Testis (tissue), 3 donors: ENCODE data around the gene HEXIM1. TPM values are rescaled to one million over a fixed set of nuclear protein-coding genes. Genes with fewer than 3 reads are reported as not detected.

Experiments
- DNase-seq: peaks from one replicate; pipeline ENCODE4 v3.0.0-alpha.2; 2019
- H3K27ac ChIP-seq, 2 donors: fragments of 200-600 bp; sonication (generic); one replicate each; pipeline ENCODE4 v1.5.1; 2019
- H3K27me3 ChIP-seq: fragments of 200-600 bp; sonication (generic); one replicate; pipeline ENCODE4 v1.5.1; 2019
- H3K36me3 ChIP-seq: fragments of 200-600 bp; sonication (generic); one replicate; pipeline ENCODE4 v1.5.1; 2017; ENCODE audit warnings: low read depth; ENCODE audit errors: missing control alignments
- H3K4me1 ChIP-seq: fragments of 200-600 bp; sonication (generic); one replicate; pipeline ENCODE4 v1.5.1; 2019
- H3K4me3 ChIP-seq, 2 donors: fragments of 200-600 bp; sonication (generic); one replicate each; pipeline ENCODE4 v1.5.1; 2017 to 2019
- H3K9me3 ChIP-seq: fragments of 200-600 bp; sonication (generic); one replicate; pipeline ENCODE4 v1.5.1; 2017
- POLR2A ChIP-seq: fragments of 450-650 bp; IDR thresholded peaks from one replicate; pipeline ENCODE4 v1.6.1; 2017; ENCODE audit warnings: antibody characterized with exemption, mild to moderate bottlenecking, moderate library complexity
- WGBS, 2 donors: methylation state at CpG; one replicate each; pipeline ENCODE4 v1.1.5; 2018; 5-methylcytosine and 5-hydroxymethylcytosine counted together
- intact Hi-C: fragments of 100-400 bp; cut with DNase I; formaldehyde crosslinking; loops from one replicate; pipeline ENCODE4 v1.15.1; 2023; ENCODE audit warnings: low total_unique reads
- polyA plus RNA-seq: library from polyadenylated mRNA; stranded (reverse); fragments of 350-450 nt; fragmentation: Illumina TruSeq; extraction: RNeasy Lipid Tissue Mini Kit (QIAGEN cat#74804); gene quantifications from one replicate; pipeline ENCODE4 v1.2.3, GENCODE V29; 2014; ENCODE audit warnings: low read depth, low replicate concordance; ENCODE audit not compliant: insufficient read depth
- total RNA-seq, 2 donors: library from RNA; depleted of rRNA; stranded (reverse); fragments of >200 nt; gene quantifications; one replicate each; pipeline ENCODE4 v1.2.3, GENCODE V29; 2016
- TF ChIP-seq, protein P1 (sequence below), 3 experiments: fragments of 450-650 bp in 2 of 3; fragments of 200-600 bp in 1 of 3; sonication (generic) in 1 of 3; IDR thresholded peaks; one replicate each; pipeline ENCODE4 v1.5.1; 2016 to 2019; ENCODE audit warnings: antibody characterized with exemption in 3 of 3, mild to moderate bottlenecking in 2 of 3, moderate library complexity in 1 of 3

The HEXIM1 gene
- total and polyA plus RNA-seq, 3 donors from 2014 or later: 38.8 to 68.8 (median 51.8) TPM

DNA sequence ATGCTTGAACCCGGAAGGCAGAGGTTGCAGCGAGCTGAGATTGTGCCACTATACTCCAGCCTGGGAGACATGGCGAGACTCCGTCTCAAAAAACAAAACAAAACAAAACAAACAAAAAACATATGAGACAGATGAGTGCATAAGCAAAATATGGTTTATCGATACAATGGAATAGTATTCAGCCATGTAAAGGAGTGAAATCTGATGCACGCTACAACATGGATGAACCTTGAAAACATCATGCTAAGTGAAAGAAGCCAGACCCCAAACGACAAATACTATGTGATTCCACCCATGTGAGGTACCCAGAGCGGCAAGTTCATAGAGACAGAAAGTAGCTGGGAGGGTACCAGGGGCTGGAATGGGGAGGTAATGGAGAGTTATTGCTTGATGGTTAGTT lies 22.8 kb upstream of the HEXIM1 start:
- H3K27ac ChIP-seq: no peak overlapping the region
- intact Hi-C loops: loop anchor here (10.0 kb wide), 1 partner anchor 351 kb away; no protein-coding TSS in a partner anchor
- 92 to 96% methylated on average over 8 of the region's 8 CpGs for WGBS, 2 donors
- DNase-seq: no peak
- H3K36me3 ChIP-seq: no peaks in the 10 kb centered on the region
- no peaks in the 10 kb centered on the region for H3K27me3 ChIP-seq
- H3K4me3 ChIP-seq: no peak overlapping the region
- H3K9me3 ChIP-seq: no peaks in the 10 kb centered on the region
- TF ChIP-seq, protein P1, sequence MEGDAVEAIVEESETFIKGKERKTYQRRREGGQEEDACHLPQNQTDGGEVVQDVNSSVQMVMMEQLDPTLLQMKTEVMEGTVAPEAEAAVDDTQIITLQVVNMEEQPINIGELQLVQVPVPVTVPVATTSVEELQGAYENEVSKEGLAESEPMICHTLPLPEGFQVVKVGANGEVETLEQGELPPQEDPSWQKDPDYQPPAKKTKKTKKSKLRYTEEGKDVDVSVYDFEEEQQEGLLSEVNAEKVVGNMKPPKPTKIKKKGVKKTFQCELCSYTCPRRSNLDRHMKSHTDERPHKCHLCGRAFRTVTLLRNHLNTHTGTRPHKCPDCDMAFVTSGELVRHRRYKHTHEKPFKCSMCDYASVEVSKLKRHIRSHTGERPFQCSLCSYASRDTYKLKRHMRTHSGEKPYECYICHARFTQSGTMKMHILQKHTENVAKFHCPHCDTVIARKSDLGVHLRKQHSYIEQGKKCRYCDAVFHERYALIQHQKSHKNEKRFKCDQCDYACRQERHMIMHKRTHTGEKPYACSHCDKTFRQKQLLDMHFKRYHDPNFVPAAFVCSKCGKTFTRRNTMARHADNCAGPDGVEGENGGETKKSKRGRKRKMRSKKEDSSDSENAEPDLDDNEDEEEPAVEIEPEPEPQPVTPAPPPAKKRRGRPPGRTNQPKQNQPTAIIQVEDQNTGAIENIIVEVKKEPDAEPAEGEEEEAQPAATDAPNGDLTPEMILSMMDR (IDR thresholded peaks at IDR 0.05): no peak
- no peak for TF ChIP-seq POLR2A
- peaks cover 45% of the 10 kb centered on the region for H3K4me1 ChIP-seq

DNA sequence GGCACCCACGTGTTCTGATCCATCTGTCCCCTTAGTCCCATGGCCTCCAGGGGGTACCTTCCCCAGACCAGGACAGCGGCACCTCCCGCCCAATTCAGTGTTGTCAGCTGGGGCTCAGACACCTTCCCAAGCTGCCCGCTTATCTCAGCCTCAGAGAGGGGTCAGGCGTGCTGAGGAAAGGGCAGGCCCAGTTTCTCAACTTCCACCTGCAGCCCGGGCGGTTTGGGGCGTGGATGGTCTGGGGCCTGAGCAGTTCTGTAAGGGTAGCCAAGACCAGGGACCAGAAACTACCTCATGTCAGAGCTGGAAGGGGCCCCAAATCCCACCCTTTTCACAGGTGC lies 21.1 kb upstream of the HEXIM1 start:
- TF ChIP-seq, protein P1 (IDR thresholded peaks at IDR 0.05): no peak
- TF ChIP-seq POLR2A: no peak

GRCh38 chr17:45127548-45128300 lies 20.6 kb upstream of the HEXIM1 start:
- H3K4me3 ChIP-seq: no peak overlapping the region
- peak; percentile 55 for DNase-seq

More for the DNA sequence above, 21.1 kb upstream of the HEXIM1 start:
- no peaks in the 10 kb centered on the region for H3K9me3 ChIP-seq
- no peaks in the 10 kb centered on the region for H3K36me3 ChIP-seq
- WGBS, 2 donors: 62 to 73% methylated on average over 4 to 8 of the region's 8 CpGs
- peak overlapping the region; percentile 62 to 98 for H3K27ac ChIP-seq
- intact Hi-C loops: loop anchor here (10.0 kb wide), 1 partner anchor 352 kb away; no protein-coding TSS in a partner anchor
- peaks cover 54% of the 10 kb centered on the region for H3K4me1 ChIP-seq
- no peak for DNase-seq
- no peak overlapping the region for H3K4me3 ChIP-seq
- no peaks in the 10 kb centered on the region for H3K27me3 ChIP-seq

GRCh38 chr17:45128331-45128730 lies 19.9 kb upstream of the HEXIM1 start:
- Histone ChIP-seq H3K4me1 (peaks cover 48% of the 10 kb centered on the region), H3K9me3 (no peaks in the 10 kb centered on the region), H3K4me3 (no peak overlapping the region), H3K27ac (peak overlapping the region; percentile 81 to 98), H3K27me3 (no peaks in the 10 kb centered on the region), H3K36me3 (no peaks in the 10 kb centered on the region)
- WGBS, 2 donors: 57 to 60% methylated on average over 1 to 5 of the region's 5 CpGs
- intact Hi-C loops: loop anchor here (10.0 kb wide), 1 partner anchor 354 kb away; no protein-coding TSS in a partner anchor
- DNase-seq: no peak
- no peak for TF ChIP-seq POLR2A
- TF ChIP-seq, protein P1 (IDR thresholded peaks at IDR 0.05): no peak

More at GRCh38 chr17:45127548-45128300, 20.6 kb upstream of the HEXIM1 start:
- Histone ChIP-seq H3K27me3 (no peaks in the 10 kb centered on the region), H3K27ac (peak overlapping the region; percentile 81 to 98), H3K9me3 (no peaks in the 10 kb centered on the region), H3K4me1 (peaks cover 49% of the 10 kb centered on the region), H3K36me3 (no peaks in the 10 kb centered on the region)
- TF ChIP-seq POLR2A: no peak
- TF ChIP-seq, protein P1 (IDR thresholded peaks at IDR 0.05): no peak
- intact Hi-C loops: loop anchor here (10.0 kb wide), 1 partner anchor 353 kb away; no protein-coding TSS in a partner anchor
- 38 to 44% methylated on average over 14 to 20 of the region's 20 CpGs for WGBS, 2 donors
